NCI-H524 (cell line): Measurements from ENCODE around the gene RGL1.

Source experiments
- DNase-seq, 2 experiments: peaks; one replicate each; lab custom pipeline; 2025; lab: John Stamatoyannopoulos, UW

Gene RGL1

GRCh38 chr1:183869664-183870063 is 64.7 kb downstream of the RGL1 start:
- DNase-seq: no peak

- DNase-seq: no peak
Measured at GRCh38 chr1:183870351-183871077, 65.6 kb downstream of the RGL1 start.

- no peak for DNase-seq
Measured at GRCh38 chr1:183871142-183871541, 66.2 kb downstream of the RGL1 start.

GRCh38 chr1:183871601-183872000 is 66.7 kb downstream of the RGL1 start:
- DNase-seq: no peak

GRCh38 chr1:183872403-183872802 is 67.5 kb downstream of the RGL1 start:
- no peak for DNase-seq

GRCh38 chr1:183873642-183874041 is 68.7 kb downstream of the RGL1 start:
- DNase-seq: no peak

GRCh38 chr1:183876309-183876708 is 71.4 kb downstream of the RGL1 start:
- no peak for DNase-seq

- DNase-seq: no peak
Measured at GRCh38 chr1:183877053-183877720, 72.3 kb downstream of the RGL1 start.

- no peak for DNase-seq
Measured at GRCh38 chr1:183879494-183879893, 74.6 kb downstream of the RGL1 start.

- no peak for DNase-seq
Measured at GRCh38 chr1:183879966-183880365, 75.0 kb downstream of the RGL1 start.

GRCh38 chr1:183880531-183881243 is 75.8 kb downstream of the RGL1 start:
- DNase-seq: no peak

GRCh38 chr1:183881387-183882131 is 76.6 kb downstream of the RGL1 start:
- DNase-seq: no peak

GRCh38 chr1:183882335-183883167 is 77.6 kb downstream of the RGL1 start:
- DNase-seq: no peak

- peak; percentile 44 to 70 for DNase-seq
Measured at GRCh38 chr1:183883623-183884022, 78.7 kb downstream of the RGL1 start.

GRCh38 chr1:183884526-183884925 is 79.6 kb downstream of the RGL1 start:
- no peak for DNase-seq

GRCh38 chr1:183885142-183885735 is 80.3 kb downstream of the RGL1 start:
- no peak for DNase-seq

GRCh38 chr1:183886083-183886828 is 81.3 kb downstream of the RGL1 start:
- no peak for DNase-seq

GRCh38 chr1:183886853-183887252 is 81.9 kb downstream of the RGL1 start:
- DNase-seq: no peak

- no peak for DNase-seq
Measured at GRCh38 chr1:183887826-183888819, 83.2 kb downstream of the RGL1 start.
